B cell (primary cell): ENCODE measurements around the gene C17orf67.

Experiments used
- EZH2 ChIP-seq: IDR thresholded peaks from 2 replicates; pipeline ENCODE4 v1.6.1; 2012; ENCODE audit warnings: borderline replicate concordance, low read depth, mild to moderate bottlenecking, moderate library complexity, low read length; ENCODE audit not compliant: insufficient read depth, poor library complexity, severe bottlenecking
- TF ChIP-seq, protein P1 (sequence below): fragments of 200-600 bp; IDR thresholded peaks from one replicate; pipeline ENCODE4 v1.8.0; 2022; ENCODE audit warnings: antibody characterized with exemption, mild to moderate bottlenecking

DNA sequence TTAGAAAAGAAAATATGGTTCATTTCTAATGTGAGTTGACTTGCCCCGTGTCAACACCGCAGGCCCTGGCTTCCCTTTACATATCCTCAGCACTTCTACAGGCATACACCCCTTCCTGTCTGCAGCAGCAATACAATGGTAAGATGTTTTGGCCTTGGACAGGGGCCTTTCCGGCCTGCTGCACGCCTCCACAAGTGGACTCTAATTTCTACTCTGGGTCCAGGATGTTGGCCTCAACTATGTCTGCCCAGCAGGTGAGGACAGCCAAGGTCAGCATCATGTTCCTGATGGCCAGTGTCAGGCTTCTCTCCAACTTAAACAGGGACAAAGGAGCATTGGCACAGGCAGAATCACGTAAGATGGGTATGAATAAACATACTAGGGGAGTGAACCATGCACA lies 11.0 kb downstream of the C17orf67 start:
- TF ChIP-seq, protein P1, sequence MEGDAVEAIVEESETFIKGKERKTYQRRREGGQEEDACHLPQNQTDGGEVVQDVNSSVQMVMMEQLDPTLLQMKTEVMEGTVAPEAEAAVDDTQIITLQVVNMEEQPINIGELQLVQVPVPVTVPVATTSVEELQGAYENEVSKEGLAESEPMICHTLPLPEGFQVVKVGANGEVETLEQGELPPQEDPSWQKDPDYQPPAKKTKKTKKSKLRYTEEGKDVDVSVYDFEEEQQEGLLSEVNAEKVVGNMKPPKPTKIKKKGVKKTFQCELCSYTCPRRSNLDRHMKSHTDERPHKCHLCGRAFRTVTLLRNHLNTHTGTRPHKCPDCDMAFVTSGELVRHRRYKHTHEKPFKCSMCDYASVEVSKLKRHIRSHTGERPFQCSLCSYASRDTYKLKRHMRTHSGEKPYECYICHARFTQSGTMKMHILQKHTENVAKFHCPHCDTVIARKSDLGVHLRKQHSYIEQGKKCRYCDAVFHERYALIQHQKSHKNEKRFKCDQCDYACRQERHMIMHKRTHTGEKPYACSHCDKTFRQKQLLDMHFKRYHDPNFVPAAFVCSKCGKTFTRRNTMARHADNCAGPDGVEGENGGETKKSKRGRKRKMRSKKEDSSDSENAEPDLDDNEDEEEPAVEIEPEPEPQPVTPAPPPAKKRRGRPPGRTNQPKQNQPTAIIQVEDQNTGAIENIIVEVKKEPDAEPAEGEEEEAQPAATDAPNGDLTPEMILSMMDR, result no peak
- no peak for TF ChIP-seq EZH2
